Neural cell (in vitro differentiated cells): Measurements from ENCODE around the gene CD164L2.
A peak's percentile ranks its signal among the peaks of the same experiment; 100 is the strongest.

ENCODE experiments used
- CTCF ChIP-seq: fragments of 450-650 bp; IDR thresholded peaks from 2 replicates; pipeline ENCODE4 v1.5.1; 2014; ENCODE audit warnings: antibody characterized with exemption, mild to moderate bottlenecking, moderate library complexity; ENCODE audit not compliant: poor library complexity, severe bottlenecking
- MXI1 ChIP-seq: fragments of 450-650 bp; conservative IDR thresholded peaks from 2 replicates; pipeline ENCODE4 v1.6.1; 2014; ENCODE audit warnings: antibody characterized with exemption, mild to moderate bottlenecking; ENCODE audit not compliant: poor library complexity, severe bottlenecking
- POLR2AphosphoS5 ChIP-seq: IDR thresholded peaks from 2 replicates; pipeline ENCODE4 v1.6.1; 2012
- TF ChIP-seq, protein P1 (sequence below): IDR thresholded peaks from 2 replicates; pipeline ENCODE4 v1.6.1; 2012; ENCODE audit warnings: borderline replicate concordance

DNA sequence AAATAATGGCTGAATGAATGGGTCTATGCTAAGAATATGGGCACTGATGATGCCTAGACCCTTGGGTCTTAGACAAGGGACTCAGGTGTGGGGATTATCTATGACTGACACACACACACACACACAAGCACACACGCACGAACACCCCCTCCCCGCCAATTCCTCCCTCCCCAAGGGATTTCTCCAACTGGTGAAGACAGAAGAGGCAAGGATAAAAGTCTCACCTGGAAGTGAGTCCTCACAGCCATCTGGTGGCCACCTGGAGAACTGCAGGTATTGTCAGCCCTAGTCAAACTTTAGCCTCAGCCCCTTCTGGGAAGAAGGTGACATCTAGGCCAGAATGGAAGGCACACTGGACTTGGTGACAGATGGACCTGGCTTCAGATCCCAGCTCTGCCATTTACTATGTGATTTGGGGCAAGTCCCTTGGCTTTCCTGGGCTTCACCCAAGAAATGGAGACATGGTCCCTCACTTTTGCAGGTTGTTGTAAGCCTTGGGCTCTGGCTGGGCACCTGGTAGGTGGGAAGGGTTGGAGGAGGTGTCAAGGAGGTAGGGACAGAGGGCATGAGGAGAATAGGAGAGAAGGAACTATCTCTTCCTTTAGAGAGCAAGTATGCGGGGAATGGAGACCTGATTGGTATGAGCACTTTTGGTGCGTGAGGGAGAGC, 5.3 kb upstream of the CD164L2 start:
- TF ChIP-seq, protein P1, sequence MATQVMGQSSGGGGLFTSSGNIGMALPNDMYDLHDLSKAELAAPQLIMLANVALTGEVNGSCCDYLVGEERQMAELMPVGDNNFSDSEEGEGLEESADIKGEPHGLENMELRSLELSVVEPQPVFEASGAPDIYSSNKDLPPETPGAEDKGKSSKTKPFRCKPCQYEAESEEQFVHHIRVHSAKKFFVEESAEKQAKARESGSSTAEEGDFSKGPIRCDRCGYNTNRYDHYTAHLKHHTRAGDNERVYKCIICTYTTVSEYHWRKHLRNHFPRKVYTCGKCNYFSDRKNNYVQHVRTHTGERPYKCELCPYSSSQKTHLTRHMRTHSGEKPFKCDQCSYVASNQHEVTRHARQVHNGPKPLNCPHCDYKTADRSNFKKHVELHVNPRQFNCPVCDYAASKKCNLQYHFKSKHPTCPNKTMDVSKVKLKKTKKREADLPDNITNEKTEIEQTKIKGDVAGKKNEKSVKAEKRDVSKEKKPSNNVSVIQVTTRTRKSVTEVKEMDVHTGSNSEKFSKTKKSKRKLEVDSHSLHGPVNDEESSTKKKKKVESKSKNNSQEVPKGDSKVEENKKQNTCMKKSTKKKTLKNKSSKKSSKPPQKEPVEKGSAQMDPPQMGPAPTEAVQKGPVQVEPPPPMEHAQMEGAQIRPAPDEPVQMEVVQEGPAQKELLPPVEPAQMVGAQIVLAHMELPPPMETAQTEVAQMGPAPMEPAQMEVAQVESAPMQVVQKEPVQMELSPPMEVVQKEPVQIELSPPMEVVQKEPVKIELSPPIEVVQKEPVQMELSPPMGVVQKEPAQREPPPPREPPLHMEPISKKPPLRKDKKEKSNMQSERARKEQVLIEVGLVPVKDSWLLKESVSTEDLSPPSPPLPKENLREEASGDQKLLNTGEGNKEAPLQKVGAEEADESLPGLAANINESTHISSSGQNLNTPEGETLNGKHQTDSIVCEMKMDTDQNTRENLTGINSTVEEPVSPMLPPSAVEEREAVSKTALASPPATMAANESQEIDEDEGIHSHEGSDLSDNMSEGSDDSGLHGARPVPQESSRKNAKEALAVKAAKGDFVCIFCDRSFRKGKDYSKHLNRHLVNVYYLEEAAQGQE = no peak
- TF ChIP-seq CTCF (peak; percentile 88), MXI1 (no peak), POLR2AphosphoS5 (no peak)
